GM23248 (cell line): ENCODE measurements around the gene STPG1. TPM values are rescaled to one million over a fixed set of nuclear protein-coding genes. Genes with fewer than 3 reads are reported as not detected.

Experiments used
- DNase-seq: peaks from one replicate; pipeline ENCODE4 v3.0.0-alpha.2; 2015
- H2AFZ ChIP-seq: fragments of 200-600 bp; sonication (generic); 2 replicates; pipeline ENCODE4 v1.6.1; 2016; ENCODE audit warnings: antibody characterized with exemption
- H3F3A ChIP-seq: fragments of 200-600 bp; sonication (generic); 2 replicates; pipeline ENCODE4 v1.6.1; 2016; ENCODE audit warnings: mild to moderate bottlenecking, antibody characterized with exemption, mixed run types; ENCODE audit not compliant: insufficient read depth
- H3K27ac ChIP-seq: fragments of 200-600 bp; sonication (generic); 2 replicates; pipeline ENCODE4 v1.5.1; 2016; ENCODE audit warnings: mild to moderate bottlenecking
- H3K27me3 ChIP-seq: fragments of 200-600 bp; sonication (generic); replicated peaks from 2 replicates; pipeline ENCODE4 v1.6.1; 2016; ENCODE audit warnings: mild to moderate bottlenecking; ENCODE audit not compliant: insufficient read depth
- H3K36me3 ChIP-seq: fragments of 200-600 bp; sonication (generic); 2 replicates; pipeline ENCODE4 v1.6.1; 2016; ENCODE audit warnings: low read depth, mild to moderate bottlenecking
- H3K4me1 ChIP-seq: fragments of 200-600 bp; sonication (generic); 2 replicates; pipeline ENCODE4 v1.6.1; 2016; ENCODE audit warnings: mild to moderate bottlenecking; ENCODE audit not compliant: insufficient read depth
- H3K4me2 ChIP-seq: fragments of 200-600 bp; sonication (generic); one replicate; pipeline ENCODE4 v1.6.1; 2016; ENCODE audit warnings: mild to moderate bottlenecking; ENCODE audit not compliant: unreplicated experiment
- H3K4me3 ChIP-seq: fragments of 200-600 bp; sonication (generic); 2 replicates; pipeline ENCODE4 v1.5.1; 2016; ENCODE audit warnings: mild to moderate bottlenecking
- H3K79me2 ChIP-seq: fragments of 200-600 bp; sonication (generic); 2 replicates; pipeline ENCODE4 v1.6.1; 2016; ENCODE audit warnings: mild to moderate bottlenecking; ENCODE audit not compliant: insufficient read depth
- H3K9ac ChIP-seq: fragments of 200-600 bp; sonication (generic); 2 replicates; pipeline ENCODE4 v1.6.1; 2016; ENCODE audit warnings: mild to moderate bottlenecking
- H3K9me2 ChIP-seq: fragments of 200-600 bp; sonication (generic); 2 replicates; pipeline ENCODE4 v1.6.1; 2016; ENCODE audit warnings: mixed run types, mild to moderate bottlenecking, moderate library complexity; ENCODE audit not compliant: insufficient read depth
- H3K9me3 ChIP-seq: fragments of 200-600 bp; sonication (generic); one replicate; pipeline ENCODE4 v1.6.1; 2017; ENCODE audit warnings: low read depth
- H4K20me1 ChIP-seq: fragments of 200-600 bp; sonication (generic); 2 replicates; pipeline ENCODE4 v1.6.0; 2016; ENCODE audit not compliant: insufficient read depth
- EZH2 ChIP-seq: fragments of 200-600 bp; sonication (generic); IDR thresholded peaks from 2 replicates; pipeline ENCODE4 v1.6.1; 2018; ENCODE audit warnings: antibody characterized with exemption, mild to moderate bottlenecking; ENCODE audit not compliant: insufficient read depth, poor library complexity, severe bottlenecking
- EZH2phosphoT487 ChIP-seq: fragments of 200-600 bp; sonication (generic); IDR thresholded peaks from 2 replicates; pipeline ENCODE4 v1.6.1; 2018; ENCODE audit warnings: antibody characterized with exemption, moderate library complexity, mild to moderate bottlenecking, low read depth; ENCODE audit not compliant: insufficient read depth
- WGBS, 2 experiments: methylation state at CpG; one replicate each; pipeline ENCODE4 v1.1.6; 2015 to 2017; ENCODE audit warnings: low lambda C conversion rate in 2 of 2, low coverage in 1 of 2; ENCODE audit errors: missing lambda C conversion rate in 2 of 2; 5-methylcytosine and 5-hydroxymethylcytosine counted together
- in situ Hi-C: fragments of 300-500 bp; cut with MboI; formaldehyde crosslinking; loops from 2 replicates; pipeline ENCODE4 v1.15.0; 2020
- polyA plus RNA-seq: library from polyadenylated mRNA; unstranded; fragments of >200 nt; fragmentation: Nextera tagmentation; extraction: Ambion mirVana; gene quantifications from 2 replicates; pipeline ENCODE4 v1.2.1, GENCODE V29; 2016
- total RNA-seq: library from RNA; depleted of rRNA; stranded (reverse); fragments of >200 nt; shearing (Covaris generic); gene quantifications from 2 replicates; pipeline ENCODE4 v1.2.3, GENCODE V29; 2014

Gene STPG1
- total and polyA plus RNA-seq, 2 experiments from 2014 or later, result 7.9 to 9.2 TPM

DNA sequence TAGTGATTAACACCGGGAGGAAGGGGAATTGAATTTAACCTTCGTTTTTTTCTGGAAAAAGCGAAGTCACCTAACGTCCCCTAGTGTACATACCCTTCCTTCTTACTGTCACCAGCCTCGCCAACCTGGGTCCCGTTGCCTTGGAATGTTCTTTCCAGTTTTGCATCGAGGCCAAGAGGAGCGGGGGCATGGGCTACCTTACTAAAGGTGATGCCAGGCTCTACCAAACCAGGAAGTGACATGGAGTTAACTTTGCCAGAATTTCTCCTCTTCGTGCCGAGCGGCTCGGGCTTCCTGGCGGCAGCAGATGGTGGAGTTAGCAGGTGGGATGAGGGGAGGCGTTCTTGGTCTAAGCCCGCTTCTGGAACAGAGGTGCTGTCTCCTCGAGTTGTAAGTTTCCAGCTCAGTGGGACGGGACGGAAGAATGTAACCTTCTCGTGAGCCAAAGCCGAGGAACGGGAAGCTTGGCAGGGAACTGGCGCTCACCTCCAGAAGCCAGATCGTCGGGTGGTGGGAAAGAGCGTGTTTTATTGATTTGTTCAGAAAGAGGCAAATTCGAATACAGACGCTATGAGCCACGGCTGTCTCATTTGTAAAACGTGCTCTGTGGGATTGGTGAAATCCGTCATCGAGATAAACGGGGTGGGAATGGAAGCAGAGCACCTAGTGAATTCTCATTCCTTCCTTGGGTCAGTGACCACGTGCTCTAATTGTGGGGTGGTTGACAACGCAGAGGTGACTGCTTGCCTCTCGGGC, 2.5 kb upstream of the STPG1 start:
- peak; percentile 60 for DNase-seq
- 3 to 4% methylated on average over 35 of the region's 35 CpGs for WGBS, 2 experiments
- H3K4me2 ChIP-seq, result peak overlapping the region; percentile 86
- H3K9ac ChIP-seq, result peak overlapping the region; percentile 81
- peaks cover 24% of the 10 kb centered on the region for H3K79me2 ChIP-seq
- TF ChIP-seq EZH2phosphoT487, result no peak
- TF ChIP-seq EZH2, result no peak
- H3K27me3 ChIP-seq, result no peaks in the 10 kb centered on the region
- H3K4me1 ChIP-seq, result peaks cover 50% of the 10 kb centered on the region
- H3K9me2 ChIP-seq, result no peaks in the 10 kb centered on the region
- peak overlapping the region; percentile 92 for H3K4me3 ChIP-seq
- H4K20me1 ChIP-seq, result no peaks in the 10 kb centered on the region
- in situ Hi-C loops, result no loop called here
- peaks cover 49% of the 10 kb centered on the region for H3F3A ChIP-seq
- peaks cover under 1% of the 10 kb centered on the region; the same call in 1 of the 2 replicates for H3K36me3 ChIP-seq
- peak overlapping the region; percentile 88 for H3K27ac ChIP-seq
- H2AFZ ChIP-seq, result peak overlapping the region; percentile 85
- no peaks in the 10 kb centered on the region for H3K9me3 ChIP-seq

DNA sequence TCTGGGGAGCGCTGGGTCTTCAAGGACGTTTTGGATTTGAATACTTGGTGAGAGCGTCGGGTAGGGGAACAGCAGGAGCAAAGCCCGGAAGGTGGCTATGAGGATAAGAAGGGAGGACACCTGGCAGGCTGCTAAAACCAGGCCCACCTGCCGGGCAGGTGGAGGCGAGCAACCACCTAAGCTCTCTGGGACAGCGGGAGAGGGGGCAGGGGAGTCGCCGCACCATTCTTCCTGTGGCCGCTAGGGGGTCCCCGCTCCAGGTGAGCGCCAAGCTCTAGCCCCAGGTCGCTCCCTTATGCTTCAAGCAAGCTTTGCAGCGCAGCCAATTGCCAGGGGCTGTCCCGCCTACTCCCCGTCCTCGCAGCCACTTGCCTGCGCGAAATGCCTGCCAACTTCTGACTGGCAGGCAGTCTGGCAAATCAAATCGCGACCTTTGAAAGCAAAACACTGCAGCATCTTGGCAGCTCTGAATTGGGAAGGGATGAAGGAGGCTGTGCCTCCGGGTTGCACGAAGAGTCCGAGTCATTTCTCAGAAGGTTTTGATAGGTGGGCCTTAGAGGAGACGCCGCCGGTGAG, 1.8 kb upstream of the STPG1 start, which contains the start of gene NIPAL3:
TSS of gene NIPAL3 (plus strand) at position 469 of the 576 bp plus-strand sequence. CDS start 3,746 bp downstream, outside the sequence.
- Histone ChIP-seq H3K9me3 (no peaks in the 10 kb centered on the region), H3K4me2 (peak within 1 kb of the TSS; percentile 86), H3K27ac (peak within 1 kb of the TSS; percentile 88), H3K9ac (peak within 1 kb of the TSS; percentile 81), H3K4me1 (peaks cover 55% of the 10 kb centered on the region), H3K36me3 (no peaks in the 10 kb centered on the region), H3K79me2 (peaks cover 24% of the 10 kb centered on the region), H3K27me3 (no peaks in the 10 kb centered on the region), H2AFZ (peak within 1 kb of the TSS; percentile 85), H3K4me3 (peak within 1 kb of the TSS; percentile 92), H3K9me2 (no peaks in the 10 kb centered on the region), H3F3A (peaks cover 55% of the 10 kb centered on the region), H4K20me1 (no peaks in the 10 kb centered on the region)
- WGBS, 2 experiments, result 3 to 6% methylated on average over 27 to 28 of the region's 28 CpGs
- in situ Hi-C loops, result no loop called here
- no peak for TF ChIP-seq EZH2phosphoT487
- TF ChIP-seq EZH2, result no peak
- peak; percentile 98 for DNase-seq

DNA sequence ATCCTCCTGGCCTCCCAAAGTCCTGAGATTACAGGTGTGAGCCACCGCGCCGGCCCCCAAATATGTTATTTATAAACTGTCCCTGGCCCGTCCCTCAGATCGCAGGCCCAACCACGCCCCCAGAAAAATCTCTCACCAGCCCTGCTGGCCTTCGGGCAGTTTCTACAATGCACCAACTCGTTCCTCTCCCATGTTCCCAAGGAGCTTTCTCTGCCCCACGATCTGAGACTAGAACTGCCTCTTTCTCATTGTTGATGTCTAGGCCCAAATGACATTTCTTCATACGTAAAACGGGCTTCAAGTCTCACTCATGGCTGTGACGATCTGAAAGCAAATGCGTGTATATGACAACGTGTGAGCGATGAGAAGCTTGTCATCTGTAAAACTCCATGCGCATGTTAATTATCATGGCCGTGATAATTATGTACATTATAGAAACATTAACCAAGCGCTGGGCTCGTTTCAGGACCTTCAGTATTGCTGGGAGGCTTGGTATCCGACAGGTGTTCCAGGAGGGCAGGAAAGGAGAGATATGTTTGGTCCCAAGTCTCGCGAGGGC, 1.3 kb upstream of the STPG1 start:
- Histone ChIP-seq H3K4me2 (peak overlapping the region; percentile 86), H3K4me1 (peaks cover 59% of the 10 kb centered on the region)

DNA sequence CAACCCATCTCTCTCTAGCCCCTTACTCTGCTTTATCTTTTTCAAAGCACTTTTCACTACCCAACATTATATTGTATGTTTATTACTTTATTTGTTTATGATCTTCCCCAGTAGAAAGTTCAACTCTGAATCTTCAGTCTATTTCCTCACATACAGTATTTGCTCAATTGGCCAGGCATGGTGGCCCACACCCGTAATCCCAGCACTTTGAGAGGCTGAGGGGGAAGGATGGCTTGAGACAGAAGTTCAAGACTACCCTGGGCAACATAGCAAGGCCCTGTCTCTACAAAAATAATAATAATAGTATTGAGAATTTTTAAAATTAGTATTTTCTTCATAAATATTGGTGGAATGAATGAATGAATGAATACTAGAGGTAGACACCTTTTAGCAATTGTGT, 1.2 kb downstream of the STPG1 start:
- Histone ChIP-seq H4K20me1 (no peaks in the 10 kb centered on the region), H3K4me3 (peak overlapping the region; percentile 83), H3F3A (peaks cover 45% of the 10 kb centered on the region), H3K9me3 (no peaks in the 10 kb centered on the region), H3K36me3 (no peaks in the 10 kb centered on the region), H3K9me2 (no peaks in the 10 kb centered on the region), H3K9ac (peak overlapping the region; percentile 41), H3K27me3 (no peaks in the 10 kb centered on the region), H3K4me2 (peak overlapping the region; percentile 83), H3K27ac (peak overlapping the region; percentile 76), H2AFZ (0 out of 2 replicates have a peak overlapping the region, but pooled peaks have one; percentile 85), H3K4me1 (peaks cover 47% of the 10 kb centered on the region), H3K79me2 (peaks cover 6% of the 10 kb centered on the region)
- in situ Hi-C loops, result no loop called here
- WGBS, 2 experiments, result 95 to 97% methylated on average over 1 of the region's 1 CpG
- TF ChIP-seq EZH2 (no peak), EZH2phosphoT487 (no peak)
- DNase-seq, result peak; percentile 11

More for the DNA sequence above, 1.3 kb upstream of the STPG1 start:
- H3K9me2 ChIP-seq, result no peaks in the 10 kb centered on the region
- H3K4me3 ChIP-seq, result no peak overlapping the region
- DNase-seq, result peak; percentile 26
- H3K27ac ChIP-seq, result no peak overlapping the region
- H3K79me2 ChIP-seq, result peaks cover 23% of the 10 kb centered on the region
- in situ Hi-C loops, result no loop called here
- 57 to 58% methylated on average over 22 of the region's 22 CpGs for WGBS, 2 experiments
- peak overlapping the region; percentile 85; the same call in 1 of the 2 replicates for H2AFZ ChIP-seq
- no peaks in the 10 kb centered on the region for H3K27me3 ChIP-seq
- no peaks in the 10 kb centered on the region for H3K36me3 ChIP-seq
- H4K20me1 ChIP-seq, result no peaks in the 10 kb centered on the region
- no peak overlapping the region for H3K9ac ChIP-seq
- peaks cover 60% of the 10 kb centered on the region for H3F3A ChIP-seq
- no peak for TF ChIP-seq EZH2phosphoT487
- TF ChIP-seq EZH2, result no peak
- H3K9me3 ChIP-seq, result no peaks in the 10 kb centered on the region
